ENCODE data around the gene PLD6. TPM values are rescaled to one million over a fixed set of nuclear protein-coding genes. Genes with fewer than 3 reads are reported as not detected.
A peak's percentile ranks its signal among the peaks of the same experiment; 100 is the strongest.

Gene PLD6
- total RNA-seq, 1 donor from 2014 or later = 0.55 TPM

- peaks cover 1% of the 10 kb centered on the region for H3K36me3 Mint-ChIP-seq (ENCODE audit: low read depth)
- H3K4me1 Mint-ChIP-seq (ENCODE audit: low read depth) = peaks cover 33% of the 10 kb centered on the region
- no peaks in the 10 kb centered on the region for H3K9me3 Mint-ChIP-seq (ENCODE audit: low read depth)
- H3K4me3 Mint-ChIP-seq (ENCODE audit: unreplicated experiment) = peak within 1 kb of the TSS; percentile 99
- H3K27ac Mint-ChIP-seq (ENCODE audit: unreplicated experiment) = peak within 1 kb of the TSS; percentile 99
- no peak for TF ChIP-seq CTCF (IDR thresholded peaks at IDR 0.05)
- no peaks in the 10 kb centered on the region for H3K27me3 Mint-ChIP-seq (ENCODE audit: low read depth)
- peak; percentile 95 for DNase-seq (ENCODE audit: low spot score)
Measured at GRCh38 chr17:17237026-17237799, 31.1 kb upstream of the PLD6 start, which contains the start of gene FLCN. Gene FLCN (minus strand): TSS chr17:17237168. CDS start chr17:17228137, 9,031 bp downstream.

- no peak for TF ChIP-seq CTCF (IDR thresholded peaks at IDR 0.05)
- Mint-ChIP-seq H3K4me3 (ENCODE audit: unreplicated experiment) (peak overlapping the region; percentile 99), H3K9me3 (ENCODE audit: low read depth) (no peaks in the 10 kb centered on the region), H3K27ac (ENCODE audit: unreplicated experiment) (peak overlapping the region; percentile 99), H3K36me3 (ENCODE audit: low read depth) (peaks cover 6% of the 10 kb centered on the region), H3K27me3 (ENCODE audit: low read depth) (no peaks in the 10 kb centered on the region), H3K4me1 (ENCODE audit: low read depth) (peaks cover 37% of the 10 kb centered on the region)
- peak; percentile 38 for DNase-seq (ENCODE audit: low spot score)
Measured at GRCh38 chr17:17236295-17237025, 30.3 kb upstream of the PLD6 start.

- peaks cover 37% of the 10 kb centered on the region for H3K4me1 Mint-ChIP-seq (ENCODE audit: low read depth)
- H3K4me3 Mint-ChIP-seq (ENCODE audit: unreplicated experiment) = peak overlapping the region; percentile 99
- H3K9me3 Mint-ChIP-seq (ENCODE audit: low read depth) = no peaks in the 10 kb centered on the region
- no peaks in the 10 kb centered on the region for H3K27me3 Mint-ChIP-seq (ENCODE audit: low read depth)
- DNase-seq (ENCODE audit: low spot score) = peak; percentile 47
- peaks cover 9% of the 10 kb centered on the region for H3K36me3 Mint-ChIP-seq (ENCODE audit: low read depth)
- no peak for TF ChIP-seq CTCF (IDR thresholded peaks at IDR 0.05)
- H3K27ac Mint-ChIP-seq (ENCODE audit: unreplicated experiment) = peak overlapping the region; percentile 99
Measured at GRCh38 chr17:17235212-17236174, 29.4 kb upstream of the PLD6 start.

DNA sequence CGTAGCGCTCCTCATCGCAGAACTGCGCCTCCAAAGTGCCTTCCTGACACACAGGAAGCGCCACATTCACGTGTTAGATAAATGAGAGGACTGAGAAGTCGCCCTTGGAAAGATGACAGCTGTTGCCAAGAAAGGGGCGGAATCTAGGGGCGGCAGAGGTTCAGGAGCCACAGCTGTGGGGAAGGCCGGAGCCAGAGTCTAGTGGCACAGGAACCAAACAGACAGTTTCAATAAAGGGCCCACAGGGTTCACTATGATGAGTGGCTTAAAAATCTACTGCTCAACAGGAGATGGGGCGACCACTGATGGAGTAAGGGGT, 26.1 kb upstream of the PLD6 start:
- H3K36me3 Mint-ChIP-seq (ENCODE audit: low read depth) = peaks cover 27% of the 10 kb centered on the region
- no peaks in the 10 kb centered on the region for H3K9me3 Mint-ChIP-seq (ENCODE audit: low read depth)
- H3K27ac Mint-ChIP-seq (ENCODE audit: unreplicated experiment) = no peak overlapping the region
- no peak overlapping the region for H3K4me3 Mint-ChIP-seq (ENCODE audit: unreplicated experiment)
- TF ChIP-seq CTCF (IDR thresholded peaks at IDR 0.05) = no peak
- no peak for DNase-seq (ENCODE audit: low spot score)
- no peaks in the 10 kb centered on the region for H3K27me3 Mint-ChIP-seq (ENCODE audit: low read depth)
- H3K4me1 Mint-ChIP-seq (ENCODE audit: low read depth) = peaks cover 27% of the 10 kb centered on the region
